HepG2 (cell line): ENCODE data around the gene MYORG. TPM values are rescaled to one million over a fixed set of nuclear protein-coding genes. Genes with fewer than 3 reads are reported as not detected.

Experiments used
- ATAC-seq: fragments of 200-7000 bp; cut with Tn5 transposase; 3 replicates; pipeline ENCODE4 v1.9.1; 2020; ENCODE audit warnings: mild to moderate bottlenecking, moderate library complexity
- BruUV-seq: library from RNA; stranded (reverse); fragments of 400-500 nt; replicated peaks from 2 replicates; lab custom pipeline; 2021; lab: Mats Ljungman, UMichigan
- CTCF ChIA-PET: fragments of 300-600 bp; formaldehyde crosslinking; extraction: SDS; loops from one replicate; lab custom pipeline; 2021; ENCODE audit warnings: low total read pairs, inconsistent platforms, low intra/inter-chr PET ratio; lab: Yijun Ruan, JAX
- POLR2A ChIA-PET: fragments of 350-600 bp; sonication (Branson Sonifier 250); formaldehyde crosslinking; loops from one replicate; lab custom pipeline; 2020; ENCODE audit warnings: antibody characterized with exemption, inconsistent platforms; lab: Yijun Ruan, JAX
- DNase-seq: peaks from one replicate; pipeline ENCODE4 v3.0.0-alpha.2; 2015; ENCODE audit warnings: low spot score
- FAIRE-seq: peaks from 3 replicates; lab custom pipeline; 2011; peaks lifted over from hg19 to GRCh38; lab: Jason Lieb, UNC
- H2AFZ ChIP-seq: one replicate; pipeline ENCODE4 v1.6.1; 2011; ENCODE audit warnings: low read length, inconsistent platforms
- H3K27ac ChIP-seq: fragments of 300-600 bp; 3 replicates; pipeline ENCODE4 v1.8.0; 2011; ENCODE audit warnings: mixed run types, mild to moderate bottlenecking, mixed read lengths, low read length, inconsistent platforms; ENCODE audit not compliant: insufficient read depth; ENCODE audit errors: extremely low read length
- H3K27me3 ChIP-seq, 2 experiments: fragments of 200-600 bp in 1 of 2; 2 replicates in 1 of 2; 3 replicates in 1 of 2; pipeline versions ENCODE4 v1.6.0 to v1.8.0; 2011; ENCODE audit warnings: low read length in 2 of 2, mild to moderate bottlenecking in 2 of 2, moderate library complexity in 2 of 2, inconsistent platforms in 1 of 2; ENCODE audit not compliant: insufficient read depth in 2 of 2, control insufficient read depth in 1 of 2
- H3K36me3 ChIP-seq, 2 experiments: fragments of 200-600 bp in 1 of 2; replicated peaks in 1 of 2; 2 replicates in 1 of 2; 3 replicates in 1 of 2; pipeline versions ENCODE4 v1.5.1 to v1.8.0; 2011; ENCODE audit warnings: low read length in 2 of 2, inconsistent platforms in 1 of 2; ENCODE audit not compliant: insufficient read depth in 2 of 2, control insufficient read depth in 1 of 2
- H3K4me1 ChIP-seq: 2 replicates; pipeline ENCODE4 v1.5.1; 2012; ENCODE audit warnings: low read length, inconsistent platforms; ENCODE audit not compliant: insufficient read depth
- H3K4me2 ChIP-seq: 2 replicates; pipeline ENCODE4 v1.6.0; 2011; ENCODE audit warnings: low read depth, low read length, inconsistent platforms
- H3K4me3 ChIP-seq, 3 experiments: fragments of 200-600 bp in 1 of 3; sonication (generic), shearing (Covaris generic) in 1 of 3; replicated peaks in 1 of 3; 2 replicates each; pipeline ENCODE4 v1.5.1; 2011 to 2016; ENCODE audit warnings: low read length in 3 of 3, inconsistent platforms in 2 of 3, low read depth in 2 of 3, mild to moderate bottlenecking in 2 of 3, control low read depth in 1 of 3, mixed read lengths in 1 of 3; ENCODE audit not compliant: insufficient read depth in 1 of 3
- H3K79me2 ChIP-seq: one replicate; pipeline ENCODE4 v1.6.1; 2011; ENCODE audit warnings: low read length, inconsistent platforms; ENCODE audit not compliant: insufficient read depth
- H3K9ac ChIP-seq: 2 replicates; pipeline ENCODE4 v1.6.0; 2011; ENCODE audit warnings: mild to moderate bottlenecking, low read depth, low read length, inconsistent platforms; ENCODE audit not compliant: insufficient read depth
- H3K9me3 ChIP-seq: 2 replicates; pipeline ENCODE4 v1.5.1; 2012; ENCODE audit warnings: mild to moderate bottlenecking, low read length
- H4K20me1 ChIP-seq: 2 replicates; pipeline ENCODE4 v1.6.0; 2011; ENCODE audit warnings: inconsistent platforms, mild to moderate bottlenecking, low read length, moderate library complexity; ENCODE audit not compliant: insufficient read depth
- PCBP1 ChIP-seq: fragments of 200-400 bp; formaldehyde crosslinking; IDR thresholded peaks from 2 replicates; pipeline ENCODE4 v1.6.1; 2017; ENCODE audit warnings: mild to moderate bottlenecking, low read depth, low read length, borderline replicate concordance
- SCMH1 ChIP-seq: sonication (generic); formaldehyde crosslinking; IDR thresholded peaks from 2 replicates; pipeline ENCODE4 v1.9.0; 2021; ENCODE audit warnings: missing genetic modification reagents, mild to moderate bottlenecking, borderline replicate concordance
- ZNF382 ChIP-seq: sonication (generic); formaldehyde crosslinking; IDR thresholded peaks from 2 replicates; pipeline ENCODE4 v1.5.0; 2020; ENCODE audit warnings: missing genetic modification reagents, mild to moderate bottlenecking, borderline replicate concordance
- ZNF513 ChIP-seq: sonication (generic); formaldehyde crosslinking; conservative IDR thresholded peaks from 2 replicates; pipeline ENCODE4 v1.5.0; 2020; ENCODE audit warnings: missing genetic modification reagents
- WGBS: methylation state at CpG from one replicate; pipeline ENCODE4 v1.1.6; 2017; ENCODE audit warnings: low lambda C conversion rate; 5-methylcytosine and 5-hydroxymethylcytosine counted together
- in situ Hi-C: cut with HindIII; loops from 2 replicates; pipeline ENCODE4 v1.10.0; 2017; ENCODE audit warnings: low pct_unique_long_range_greater_than_20kb; ENCODE audit not compliant: extremely low pct_ligation_motif_present
- intact Hi-C: fragments of 100-400 bp; cut with micrococcal nuclease; formaldehyde crosslinking; loops from one replicate; pipeline ENCODE4 v1.10.0; 2022; ENCODE audit not compliant: unreplicated experiment
- polyA plus RNA-seq, 8 experiments: library from polyadenylated mRNA; depleted of rRNA in 3 of 8; stranded (reverse) in 7 of 8; unstranded in 1 of 8; fragments of >200 nt; fragmentation: Illumina TruSeq in 4 of 8; extraction: Trizol in 4 of 8; gene quantifications; 2 replicates each; pipeline versions ENCODE4 v1.2.1 to v1.2.3, GENCODE V29; 2011 to 2016; ENCODE audit warnings: low read depth in 4 of 8, missing spikeins in 1 of 8, mixed read lengths in 1 of 8; ENCODE audit not compliant: insufficient read depth in 1 of 8
- total RNA-seq, 5 experiments: library from RNA; depleted of rRNA; stranded (reverse); fragments of >200 nt; fragmentation: Illumina TruSeq; extraction: Trizol; gene quantifications; 2 replicates each; pipeline ENCODE4 v1.2.3, GENCODE V29; 2016; ENCODE audit warnings: low read depth in 1 of 5

MYORG gene
- total and polyA plus RNA-seq, 2 of the 13 experiments (the other 11 are each of a cell fraction or from before 2014, with no cell fraction given), result 11.1 to 22.4 TPM

GRCh38 chr9:34376596-34377403 lies at the start of gene MYORG (continued):
- TF ChIP-seq ZNF382 (CRISPR knock-in tag) (no peak), ZNF513 (no peak)

GRCh38 chr9:34419716-34420504 lies 43.2 kb upstream of the MYORG start:
- Histone ChIP-seq H3K79me2 (no peaks in the 10 kb centered on the region), H3K27me3 (no peaks in the 10 kb centered on the region), H3K27ac (no peak overlapping the region), H3K4me3 (no peak overlapping the region), H3K9me3 (no peaks in the 10 kb centered on the region), H2AFZ (no peak overlapping the region), H3K4me2 (no peak overlapping the region), H3K9ac (no peak overlapping the region), H3K4me1 (no peaks in the 10 kb centered on the region), H4K20me1 (no peaks in the 10 kb centered on the region), H3K36me3 (no peaks in the 10 kb centered on the region)
- DNase-seq, result no peak
- ChIA-PET POLR2A (no interaction called here), CTCF (no interaction called here)
- TF ChIP-seq SCMH1 (CRISPR knock-in tag) (no peak), PCBP1 (no peak)
- WGBS, result 72% methylated on average over 4 of the region's 4 CpGs
- in situ Hi-C loops, result no loop called here
- no TSS peak for BruUV-seq
- intact Hi-C loops, result no loop called here
- no peak for FAIRE-seq
- ATAC-seq, result no peak
